ENCODE data around the gene LITAFD. TPM values are rescaled to one million over a fixed set of nuclear protein-coding genes. Genes with fewer than 3 reads are reported as not detected.

LITAFD gene
- polyA plus RNA-seq, 1 of the 3 experiments (the other 2 are of a cell fraction) = not detected

DNA sequence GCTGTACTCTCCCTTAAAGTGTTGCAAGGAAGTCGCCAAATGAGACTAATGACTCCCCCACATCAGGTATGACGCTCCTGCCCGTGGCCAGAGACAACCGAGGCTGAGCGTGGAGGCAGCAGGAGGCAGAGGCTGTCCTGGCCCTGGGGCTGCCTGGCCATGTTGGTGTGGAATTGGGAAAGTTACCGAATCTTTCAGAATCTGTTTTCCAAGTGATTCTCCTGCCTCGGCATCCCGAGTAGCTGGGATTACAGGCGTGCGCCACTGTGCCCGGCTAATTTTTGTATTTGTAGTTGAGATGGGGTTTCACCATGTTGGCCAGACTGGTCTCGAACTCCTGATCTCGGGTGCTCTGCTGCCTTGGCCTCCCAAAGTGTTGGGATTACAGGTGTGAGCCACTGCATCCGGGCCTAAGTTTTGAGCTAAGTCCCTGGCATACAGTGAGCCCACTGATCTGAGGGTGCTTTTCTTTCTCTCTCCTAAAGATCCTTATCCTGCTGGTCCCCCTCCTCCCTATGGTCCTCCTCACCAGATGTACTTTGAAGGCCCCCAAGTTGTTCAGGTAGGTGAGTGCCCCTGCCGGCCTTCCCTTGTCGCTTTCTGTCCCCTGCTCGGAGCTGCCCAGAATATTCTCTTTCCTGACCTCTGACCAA is 700 bp downstream of the LITAFD start:
- CTCF ChIA-PET = interaction anchor here (0.6 to 7.5 kb wide), 8 partner anchors 9 to 315 kb away, joined by 3 to 71 read pairs (median 6); partner anchors contain the start of gene CARHSP1
- no peaks in the 10 kb centered on the region for H3K27me3 ChIP-seq (ENCODE audit: insufficient read depth)
- no peaks in the 10 kb centered on the region for H3K9me2 ChIP-seq
- WGBS (ENCODE audit: low lambda C conversion rate) = 89% methylated on average over 17 of the region's 17 CpGs
- H3K4me3 ChIP-seq (ENCODE audit: low read depth in 2 of 2, low read length in 1 of 2) = no peak overlapping the region
- no peak overlapping the region for H3K4me2 ChIP-seq
- H3K36me3 ChIP-seq (replicated peaks in 1 of 2; ENCODE audit: control insufficient read depth in 1 of 2, insufficient read depth in 2 of 2, low read length in 1 of 2) = peaks cover 0 to 5% of the 10 kb centered on the region in 2 experiments
- H3K9ac ChIP-seq = no peak overlapping the region
- 0 out of 2 replicates have a peak, but pooled peaks cover 12% of the 10 kb centered on the region for H4K20me1 ChIP-seq (ENCODE audit: insufficient read depth)
- peaks cover 6% of the 10 kb centered on the region for H3F3A ChIP-seq (replicated peaks; ENCODE audit: insufficient read depth)
- H3K4me1 ChIP-seq (ENCODE audit: control insufficient read depth in 1 of 2, insufficient read depth in 2 of 2, low read depth in 1 of 2, low read length in 1 of 2) = peaks cover 12 to 22% of the 10 kb centered on the region in 2 experiments; a peak in 2 of 4 replicates
- no peak for DNase-seq
- TF ChIP-seq IRF3 (IDR thresholded peaks at IDR 0.05; ENCODE audit: low read depth, low read length) (no peak), EP300 (IDR thresholded peaks at IDR 0.05; ENCODE audit: borderline replicate concordance in 1 of 2, low read depth in 1 of 2, low read length in 1 of 2) (no peak), RAD21 (IDR thresholded peaks at IDR 0.05; ENCODE audit: low read length) (no peak), TCF12 (IDR thresholded peaks at IDR 0.05) (no peak), MAX (IDR thresholded peaks at IDR 0.05; ENCODE audit: low read depth) (no peak), FOXJ3 (CRISPR knock-in tag; IDR thresholded peaks at IDR 0.05) (no peak), EZH2phosphoT487 (IDR thresholded peaks at IDR 0.05; ENCODE audit: borderline replicate concordance, low read depth) (no peak), TAF1 (IDR thresholded peaks at IDR 0.05; ENCODE audit: borderline replicate concordance, low read depth, low read length) (no peak), SIN3A (IDR thresholded peaks at IDR 0.05; ENCODE audit: borderline replicate concordance, low read depth, low read length) (no peak)
- TF ChIP-seq, protein P1, sequence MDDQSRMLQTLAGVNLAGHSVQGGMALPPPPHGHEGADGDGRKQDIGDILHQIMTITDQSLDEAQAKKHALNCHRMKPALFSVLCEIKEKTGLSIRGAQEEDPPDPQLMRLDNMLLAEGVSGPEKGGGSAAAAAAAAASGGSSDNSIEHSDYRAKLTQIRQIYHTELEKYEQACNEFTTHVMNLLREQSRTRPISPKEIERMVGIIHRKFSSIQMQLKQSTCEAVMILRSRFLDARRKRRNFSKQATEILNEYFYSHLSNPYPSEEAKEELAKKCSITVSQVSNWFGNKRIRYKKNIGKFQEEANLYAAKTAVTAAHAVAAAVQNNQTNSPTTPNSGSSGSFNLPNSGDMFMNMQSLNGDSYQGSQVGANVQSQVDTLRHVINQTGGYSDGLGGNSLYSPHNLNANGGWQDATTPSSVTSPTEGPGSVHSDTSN (IDR thresholded peaks at IDR 0.05) = no peak
- TF ChIP-seq, protein P2, sequence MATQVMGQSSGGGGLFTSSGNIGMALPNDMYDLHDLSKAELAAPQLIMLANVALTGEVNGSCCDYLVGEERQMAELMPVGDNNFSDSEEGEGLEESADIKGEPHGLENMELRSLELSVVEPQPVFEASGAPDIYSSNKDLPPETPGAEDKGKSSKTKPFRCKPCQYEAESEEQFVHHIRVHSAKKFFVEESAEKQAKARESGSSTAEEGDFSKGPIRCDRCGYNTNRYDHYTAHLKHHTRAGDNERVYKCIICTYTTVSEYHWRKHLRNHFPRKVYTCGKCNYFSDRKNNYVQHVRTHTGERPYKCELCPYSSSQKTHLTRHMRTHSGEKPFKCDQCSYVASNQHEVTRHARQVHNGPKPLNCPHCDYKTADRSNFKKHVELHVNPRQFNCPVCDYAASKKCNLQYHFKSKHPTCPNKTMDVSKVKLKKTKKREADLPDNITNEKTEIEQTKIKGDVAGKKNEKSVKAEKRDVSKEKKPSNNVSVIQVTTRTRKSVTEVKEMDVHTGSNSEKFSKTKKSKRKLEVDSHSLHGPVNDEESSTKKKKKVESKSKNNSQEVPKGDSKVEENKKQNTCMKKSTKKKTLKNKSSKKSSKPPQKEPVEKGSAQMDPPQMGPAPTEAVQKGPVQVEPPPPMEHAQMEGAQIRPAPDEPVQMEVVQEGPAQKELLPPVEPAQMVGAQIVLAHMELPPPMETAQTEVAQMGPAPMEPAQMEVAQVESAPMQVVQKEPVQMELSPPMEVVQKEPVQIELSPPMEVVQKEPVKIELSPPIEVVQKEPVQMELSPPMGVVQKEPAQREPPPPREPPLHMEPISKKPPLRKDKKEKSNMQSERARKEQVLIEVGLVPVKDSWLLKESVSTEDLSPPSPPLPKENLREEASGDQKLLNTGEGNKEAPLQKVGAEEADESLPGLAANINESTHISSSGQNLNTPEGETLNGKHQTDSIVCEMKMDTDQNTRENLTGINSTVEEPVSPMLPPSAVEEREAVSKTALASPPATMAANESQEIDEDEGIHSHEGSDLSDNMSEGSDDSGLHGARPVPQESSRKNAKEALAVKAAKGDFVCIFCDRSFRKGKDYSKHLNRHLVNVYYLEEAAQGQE (IDR thresholded peaks at IDR 0.05; ENCODE audit: low read depth, low read length) = no peak
- TF ChIP-seq, protein P3, sequence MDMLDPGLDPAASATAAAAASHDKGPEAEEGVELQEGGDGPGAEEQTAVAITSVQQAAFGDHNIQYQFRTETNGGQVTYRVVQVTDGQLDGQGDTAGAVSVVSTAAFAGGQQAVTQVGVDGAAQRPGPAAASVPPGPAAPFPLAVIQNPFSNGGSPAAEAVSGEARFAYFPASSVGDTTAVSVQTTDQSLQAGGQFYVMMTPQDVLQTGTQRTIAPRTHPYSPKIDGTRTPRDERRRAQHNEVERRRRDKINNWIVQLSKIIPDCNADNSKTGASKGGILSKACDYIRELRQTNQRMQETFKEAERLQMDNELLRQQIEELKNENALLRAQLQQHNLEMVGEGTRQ (IDR thresholded peaks at IDR 0.05; ENCODE audit: borderline replicate concordance, low read depth, low read length) = no peak
- POLR2A ChIA-PET = no interaction called here
- H2AFZ ChIP-seq (ENCODE audit: low read depth) = no peak overlapping the region
- no peaks in the 10 kb centered on the region for H3K79me2 ChIP-seq (ENCODE audit: insufficient read depth)
- no peaks in the 10 kb centered on the region for H3K9me3 ChIP-seq
- H3K27ac ChIP-seq (ENCODE audit: low read depth in 2 of 2, low read length in 1 of 2) = no peak overlapping the region
